ENCODE results near the gene PAQR8. TPM values are rescaled to one million over a fixed set of nuclear protein-coding genes. Genes with fewer than 3 reads are reported as not detected.

The PAQR8 gene
- total and polyA plus RNA-seq, 2 of the 13 experiments (the other 11 are each of a cell fraction or from before 2014, with no cell fraction given), result 37.7 to 50.7 TPM

DNA sequence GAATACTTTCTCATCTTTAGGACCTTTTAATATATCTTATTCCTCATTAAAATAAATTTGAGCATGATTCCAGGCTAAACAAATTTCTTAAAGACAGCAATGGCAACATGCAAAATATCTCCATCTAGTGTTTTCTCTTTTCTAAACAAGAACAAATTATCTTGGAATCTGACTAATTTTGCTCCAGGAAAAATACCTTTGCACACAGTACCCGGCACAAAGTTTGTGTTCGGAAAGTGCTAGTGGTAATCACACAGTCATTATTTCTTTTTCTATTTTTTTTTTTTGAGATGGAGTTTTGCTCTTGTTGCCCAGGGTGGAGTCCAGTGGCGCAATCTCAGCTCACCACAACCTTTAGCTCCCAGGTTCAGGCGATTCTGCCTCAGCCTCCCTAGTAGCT, 50.0 kb downstream of the PAQR8 start (continued):
- TF ChIP-seq, protein P1, sequence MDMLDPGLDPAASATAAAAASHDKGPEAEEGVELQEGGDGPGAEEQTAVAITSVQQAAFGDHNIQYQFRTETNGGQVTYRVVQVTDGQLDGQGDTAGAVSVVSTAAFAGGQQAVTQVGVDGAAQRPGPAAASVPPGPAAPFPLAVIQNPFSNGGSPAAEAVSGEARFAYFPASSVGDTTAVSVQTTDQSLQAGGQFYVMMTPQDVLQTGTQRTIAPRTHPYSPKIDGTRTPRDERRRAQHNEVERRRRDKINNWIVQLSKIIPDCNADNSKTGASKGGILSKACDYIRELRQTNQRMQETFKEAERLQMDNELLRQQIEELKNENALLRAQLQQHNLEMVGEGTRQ (IDR thresholded peaks at IDR 0.05; ENCODE audit: low read depth, low read length), result no peak
- TF ChIP-seq, protein P1 (CRISPR knock-in tag; IDR thresholded peaks at IDR 0.05; ENCODE audit: borderline replicate concordance), result no peak
- TF ChIP-seq, protein P2, sequence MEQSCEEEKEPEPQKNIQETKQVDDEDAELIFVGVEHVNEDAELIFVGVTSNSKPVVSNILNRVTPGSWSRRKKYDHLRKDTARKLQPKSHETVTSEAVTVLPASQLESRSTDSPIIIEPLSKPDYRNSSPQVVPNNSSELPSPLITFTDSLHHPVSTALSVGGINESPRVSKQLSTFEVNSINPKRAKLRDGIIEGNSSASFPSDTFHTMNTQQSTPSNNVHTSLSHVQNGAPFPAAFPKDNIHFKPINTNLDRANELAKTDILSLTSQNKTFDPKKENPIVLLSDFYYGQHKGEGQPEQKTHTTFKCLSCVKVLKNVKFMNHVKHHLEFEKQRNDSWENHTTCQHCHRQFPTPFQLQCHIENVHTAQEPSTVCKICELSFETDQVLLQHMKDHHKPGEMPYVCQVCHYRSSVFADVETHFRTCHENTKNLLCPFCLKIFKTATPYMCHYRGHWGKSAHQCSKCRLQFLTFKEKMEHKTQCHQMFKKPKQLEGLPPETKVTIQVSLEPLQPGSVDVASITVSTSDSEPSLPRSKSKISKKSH (CRISPR knock-in tag; IDR thresholded peaks at IDR 0.05; ENCODE audit: borderline replicate concordance), result no peak
- no peak for TF ChIP-seq ZNF333 (CRISPR knock-in tag; IDR thresholded peaks at IDR 0.05; ENCODE audit: borderline replicate concordance)
- TF ChIP-seq GATAD1 (CRISPR knock-in tag; IDR thresholded peaks at IDR 0.05), result no peak
- TF ChIP-seq ZNF20 (CRISPR knock-in tag; IDR thresholded peaks at IDR 0.05), result no peak

DNA sequence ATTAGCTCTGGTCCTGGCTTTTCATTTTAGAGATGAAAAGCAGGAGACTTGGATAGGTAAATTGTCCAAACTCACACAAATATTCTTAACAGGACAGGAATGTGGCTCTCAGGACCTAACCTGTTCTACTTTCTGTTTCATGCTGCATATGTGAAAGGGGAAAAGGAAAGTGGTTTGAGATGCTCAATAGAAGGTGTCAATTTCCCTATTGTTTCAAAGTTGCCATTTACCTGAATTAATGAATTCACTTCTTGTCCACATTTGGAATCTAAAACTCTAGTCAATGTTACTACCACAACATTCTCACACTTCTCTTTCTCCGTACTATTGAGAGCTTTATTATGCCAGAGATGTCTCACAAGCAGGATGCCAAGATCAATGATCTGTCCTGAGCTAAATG, 53.4 kb downstream of the PAQR8 start:
- CTCF ChIA-PET (ENCODE audit: low intra/inter-chr PET ratio, low total read pairs), result interaction anchor here (5.5 kb wide), 1 partner anchor 249 kb away, joined by 79 read pairs; no protein-coding TSS in a partner anchor
- Histone ChIP-seq H3K4me3 (replicated peaks in 1 of 3; ENCODE audit: insufficient read depth in 1 of 3, low read depth in 2 of 3, low read length in 3 of 3) (no peak overlapping the region), H3K79me2 (ENCODE audit: insufficient read depth, low read length) (no peaks in the 10 kb centered on the region), H3K27me3 (ENCODE audit: control insufficient read depth in 1 of 2, insufficient read depth in 2 of 2, low read length in 2 of 2) (peaks cover 0 to under 1% of the 10 kb centered on the region in 2 experiments; a peak in 1 of 5 replicates), H4K20me1 (ENCODE audit: insufficient read depth, low read length) (no peaks in the 10 kb centered on the region), H3K9ac (ENCODE audit: insufficient read depth, low read depth, low read length) (no peak overlapping the region), H3K27ac (ENCODE audit: extremely low read length, insufficient read depth, low read length) (no peak overlapping the region), H3K4me2 (ENCODE audit: low read depth, low read length) (no peak overlapping the region), H3K4me1 (ENCODE audit: insufficient read depth, low read length) (peaks cover 44% of the 10 kb centered on the region), H3K9me3 (ENCODE audit: low read length) (no peaks in the 10 kb centered on the region), H3K36me3 (replicated peaks in 1 of 2; ENCODE audit: control insufficient read depth in 1 of 2, insufficient read depth in 2 of 2, low read length in 2 of 2) (no peaks in the 10 kb centered on the region), H2AFZ (ENCODE audit: low read length) (no peak overlapping the region)
- intact Hi-C loops (cut with micrococcal nuclease; ENCODE audit: unreplicated experiment), result no loop called here
- in situ Hi-C loops (cut with HindIII; ENCODE audit: extremely low pct_ligation_motif_present, low pct_unique_long_range_greater_than_20kb), result loop anchor here (5.0 kb wide), 2 partner anchors 182 to 247 kb away; no protein-coding TSS in a partner anchor
- no peak for ATAC-seq
- 97% methylated on average over 1 of the region's 1 CpG for whole genome bisulfite sequencing (ENCODE audit: low lambda C conversion rate)
- POLR2A ChIA-PET, result interaction anchor here (0.9 to 4.0 kb wide), 3 partner anchors 175 to 248 kb away, joined by 3 to 16 read pairs (median 5); no protein-coding TSS in a partner anchor
- no TSS peak for BruUV-seq (replicated peaks)
- no peak for DNase-seq (ENCODE audit: low spot score)
- FAIRE-seq, result no peak
- TF ChIP-seq, protein P3, sequence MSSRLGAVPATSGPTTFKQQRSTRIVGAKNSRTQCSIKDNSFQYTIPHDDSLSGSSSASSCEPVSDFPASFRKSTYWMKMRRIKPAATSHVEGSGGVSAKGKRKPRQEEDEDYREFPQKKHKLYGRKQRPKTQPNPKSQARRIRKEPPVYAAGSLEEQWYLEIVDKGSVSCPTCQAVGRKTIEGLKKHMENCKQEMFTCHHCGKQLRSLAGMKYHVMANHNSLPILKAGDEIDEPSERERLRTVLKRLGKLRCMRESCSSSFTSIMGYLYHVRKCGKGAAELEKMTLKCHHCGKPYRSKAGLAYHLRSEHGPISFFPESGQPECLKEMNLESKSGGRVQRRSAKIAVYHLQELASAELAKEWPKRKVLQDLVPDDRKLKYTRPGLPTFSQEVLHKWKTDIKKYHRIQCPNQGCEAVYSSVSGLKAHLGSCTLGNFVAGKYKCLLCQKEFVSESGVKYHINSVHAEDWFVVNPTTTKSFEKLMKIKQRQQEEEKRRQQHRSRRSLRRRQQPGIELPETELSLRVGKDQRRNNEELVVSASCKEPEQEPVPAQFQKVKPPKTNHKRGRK (CRISPR knock-in tag; IDR thresholded peaks at IDR 0.05), result no peak
- no peak for TF ChIP-seq RAD51 (IDR thresholded peaks at IDR 0.05; ENCODE audit: borderline replicate concordance)
- no peak for TF ChIP-seq ZNF780A (CRISPR knock-in tag; IDR thresholded peaks at IDR 0.05)
- TF ChIP-seq ZNF451 (CRISPR knock-in tag; IDR thresholded peaks at IDR 0.05), result no peak
- TF ChIP-seq MTA3 (CRISPR knock-in tag; IDR thresholded peaks at IDR 0.05), result no peak
- TF ChIP-seq, protein P4, sequence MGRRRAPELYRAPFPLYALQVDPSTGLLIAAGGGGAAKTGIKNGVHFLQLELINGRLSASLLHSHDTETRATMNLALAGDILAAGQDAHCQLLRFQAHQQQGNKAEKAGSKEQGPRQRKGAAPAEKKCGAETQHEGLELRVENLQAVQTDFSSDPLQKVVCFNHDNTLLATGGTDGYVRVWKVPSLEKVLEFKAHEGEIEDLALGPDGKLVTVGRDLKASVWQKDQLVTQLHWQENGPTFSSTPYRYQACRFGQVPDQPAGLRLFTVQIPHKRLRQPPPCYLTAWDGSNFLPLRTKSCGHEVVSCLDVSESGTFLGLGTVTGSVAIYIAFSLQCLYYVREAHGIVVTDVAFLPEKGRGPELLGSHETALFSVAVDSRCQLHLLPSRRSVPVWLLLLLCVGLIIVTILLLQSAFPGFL (CRISPR knock-in tag; IDR thresholded peaks at IDR 0.05), result no peak
- TF ChIP-seq TCF12 (IDR thresholded peaks at IDR 0.05), result no peak
- no peak for TF ChIP-seq TCF12 (CRISPR knock-in tag; IDR thresholded peaks at IDR 0.05)
- no peak for TF ChIP-seq MEF2D (CRISPR knock-in tag; IDR thresholded peaks at IDR 0.05)
- no peak for TF ChIP-seq HMG20A (CRISPR knock-in tag; IDR thresholded peaks at IDR 0.05; ENCODE audit: borderline replicate concordance)
- TF ChIP-seq RBM39 (IDR thresholded peaks at IDR 0.05; ENCODE audit: low read depth, low read length, poor library complexity, severe bottlenecking), result no peak
- TF ChIP-seq SKI (IDR thresholded peaks at IDR 0.05; ENCODE audit: partially characterized antibody), result no peak
- no peak for TF ChIP-seq ZNF234 (CRISPR knock-in tag; conservative IDR thresholded peaks at IDR 0.05)
